ENCODE data around the gene DOCK8.

DOCK8 gene

GRCh38 chr9:487429-487828 lies 272.8 kb downstream of the DOCK8 start:
- Histone ChIP-seq H2AFZ (ENCODE audit: low read depth, low read length) (no peak overlapping the region), H3K9me3 (ENCODE audit: low read length) (peaks cover 9% of the 10 kb centered on the region), H3K27me3 (ENCODE audit: insufficient read depth, low read length) (no peaks in the 10 kb centered on the region), H3K4me1 (ENCODE audit: insufficient read depth, low read length) (peaks cover 6% of the 10 kb centered on the region), H3K4me3 (ENCODE audit: low read length) (no peak overlapping the region), H3K36me3 (ENCODE audit: insufficient read depth, low read length) (no peaks in the 10 kb centered on the region)

GRCh38 chr9:488448-488847 lies 273.8 kb downstream of the DOCK8 start:
- Histone ChIP-seq H3K36me3 (ENCODE audit: insufficient read depth, low read length) (no peaks in the 10 kb centered on the region), H3K4me1 (ENCODE audit: insufficient read depth, low read length) (peaks cover 6% of the 10 kb centered on the region), H3K27me3 (ENCODE audit: insufficient read depth, low read length) (no peaks in the 10 kb centered on the region), H2AFZ (ENCODE audit: low read depth, low read length) (no peak overlapping the region), H3K4me3 (ENCODE audit: low read length) (no peak overlapping the region), H3K9me3 (ENCODE audit: low read length) (peaks cover 9% of the 10 kb centered on the region)

GRCh38 chr9:489198-490197 lies 274.8 kb downstream of the DOCK8 start:
- peaks cover 6% of the 10 kb centered on the region for H3K4me1 ChIP-seq (ENCODE audit: insufficient read depth, low read length)
- no peak overlapping the region for H3K4me3 ChIP-seq (ENCODE audit: low read length)
- H3K27me3 ChIP-seq (ENCODE audit: insufficient read depth, low read length) = no peaks in the 10 kb centered on the region
- H3K9me3 ChIP-seq (ENCODE audit: low read length) = peaks cover 3% of the 10 kb centered on the region
- H2AFZ ChIP-seq (ENCODE audit: low read depth, low read length) = no peak overlapping the region
- H3K36me3 ChIP-seq (ENCODE audit: insufficient read depth, low read length) = no peaks in the 10 kb centered on the region

DNA sequence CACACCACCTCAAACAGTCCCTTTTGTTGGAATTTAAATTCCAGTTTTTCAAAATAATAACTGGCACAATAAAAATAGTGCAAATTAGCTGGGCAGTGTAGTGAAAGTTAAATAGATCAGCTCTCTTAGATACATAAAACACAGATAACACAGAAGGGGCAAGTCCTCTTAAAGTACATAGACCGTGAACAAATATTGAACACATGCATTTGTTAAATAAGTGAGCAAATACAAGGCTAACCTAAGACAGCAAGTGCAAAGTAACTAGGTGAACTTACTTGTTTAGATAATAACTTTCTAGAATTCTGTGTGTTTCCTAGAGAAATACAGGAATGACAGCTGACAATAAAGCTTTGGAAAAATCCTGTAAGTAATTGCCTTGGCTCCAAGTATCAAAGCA lies 280.1 kb downstream of the DOCK8 start:
- peaks cover 15% of the 10 kb centered on the region for H3K4me1 ChIP-seq (ENCODE audit: insufficient read depth, low read length)
- no peaks in the 10 kb centered on the region for H3K36me3 ChIP-seq (ENCODE audit: insufficient read depth, low read length)
- no peaks in the 10 kb centered on the region for H3K27me3 ChIP-seq (ENCODE audit: insufficient read depth, low read length)
- H2AFZ ChIP-seq (ENCODE audit: low read depth, low read length) = no peak overlapping the region
- no peak overlapping the region for H3K4me3 ChIP-seq (ENCODE audit: low read length)
- no peaks in the 10 kb centered on the region for H3K9me3 ChIP-seq (ENCODE audit: low read length)

DNA sequence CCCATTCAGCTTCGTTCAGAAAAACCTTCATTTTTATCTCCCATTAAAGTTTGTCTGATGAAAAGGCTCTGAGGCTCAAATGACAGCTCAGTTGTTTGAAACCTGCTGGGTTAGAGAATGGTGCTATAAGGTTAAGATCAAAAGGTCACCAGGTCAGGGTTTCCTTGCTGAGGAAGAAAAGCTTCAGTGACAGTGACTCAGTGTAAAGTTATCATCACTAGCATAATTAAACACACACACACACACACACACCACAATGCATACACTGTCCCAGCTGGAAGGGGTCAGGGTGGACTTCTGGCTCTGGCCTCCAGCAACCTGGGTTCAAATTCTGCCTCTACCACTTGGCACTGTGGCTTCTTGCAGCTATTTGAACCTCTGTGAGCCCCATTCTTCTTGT lies 281.1 kb downstream of the DOCK8 start:
- Histone ChIP-seq H3K4me1 (ENCODE audit: insufficient read depth, low read length) (peaks cover 15% of the 10 kb centered on the region), H3K4me3 (ENCODE audit: low read length) (no peak overlapping the region), H3K27me3 (ENCODE audit: insufficient read depth, low read length) (no peaks in the 10 kb centered on the region), H2AFZ (ENCODE audit: low read depth, low read length) (no peak overlapping the region), H3K36me3 (ENCODE audit: insufficient read depth, low read length) (no peaks in the 10 kb centered on the region), H3K9me3 (ENCODE audit: low read length) (no peaks in the 10 kb centered on the region)

DNA sequence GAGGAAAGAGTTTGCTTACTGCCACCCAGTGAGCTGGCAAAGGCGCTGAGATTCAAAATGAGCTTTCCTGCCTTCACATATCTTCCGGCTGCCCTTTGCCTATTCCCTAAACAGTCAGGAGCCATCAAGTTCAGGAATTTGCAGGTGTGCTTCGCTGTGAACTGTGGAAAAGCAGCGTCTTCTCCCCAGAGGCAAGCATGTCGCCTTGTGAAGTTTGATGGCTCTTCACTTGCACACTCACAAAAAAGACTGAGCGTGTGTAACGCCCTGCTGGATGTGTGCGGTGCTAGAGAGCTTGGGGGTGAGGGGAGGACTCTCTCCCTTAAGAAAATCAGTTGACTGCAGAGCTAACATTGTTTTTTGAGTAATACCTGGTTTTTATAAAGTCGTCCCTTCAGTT lies 288.7 kb downstream of the DOCK8 start:
- Histone ChIP-seq H3K9me3 (ENCODE audit: low read length) (no peaks in the 10 kb centered on the region), H3K4me1 (ENCODE audit: insufficient read depth, low read length) (peaks cover 3% of the 10 kb centered on the region), H3K36me3 (ENCODE audit: insufficient read depth, low read length) (no peaks in the 10 kb centered on the region), H3K27me3 (ENCODE audit: insufficient read depth, low read length) (no peaks in the 10 kb centered on the region), H2AFZ (ENCODE audit: low read depth, low read length) (peak overlapping the region; percentile 96), H3K4me3 (ENCODE audit: low read length) (peak overlapping the region; percentile 77)

GRCh38 chr9:503881-504852 lies 289.5 kb downstream of the DOCK8 start, which contains the start of gene KANK1:
Gene KANK1 (plus strand): TSS chr9:504695.
- H3K4me1 ChIP-seq (ENCODE audit: insufficient read depth, low read length) = peaks cover 3% of the 10 kb centered on the region
- peak within 1 kb of the TSS; percentile 96 for H2AFZ ChIP-seq (ENCODE audit: low read depth, low read length)
- H3K4me3 ChIP-seq (ENCODE audit: low read length) = peak within 1 kb of the TSS; percentile 77
- no peaks in the 10 kb centered on the region for H3K36me3 ChIP-seq (ENCODE audit: insufficient read depth, low read length)
- H3K9me3 ChIP-seq (ENCODE audit: low read length) = no peaks in the 10 kb centered on the region
- no peaks in the 10 kb centered on the region for H3K27me3 ChIP-seq (ENCODE audit: insufficient read depth, low read length)

DNA sequence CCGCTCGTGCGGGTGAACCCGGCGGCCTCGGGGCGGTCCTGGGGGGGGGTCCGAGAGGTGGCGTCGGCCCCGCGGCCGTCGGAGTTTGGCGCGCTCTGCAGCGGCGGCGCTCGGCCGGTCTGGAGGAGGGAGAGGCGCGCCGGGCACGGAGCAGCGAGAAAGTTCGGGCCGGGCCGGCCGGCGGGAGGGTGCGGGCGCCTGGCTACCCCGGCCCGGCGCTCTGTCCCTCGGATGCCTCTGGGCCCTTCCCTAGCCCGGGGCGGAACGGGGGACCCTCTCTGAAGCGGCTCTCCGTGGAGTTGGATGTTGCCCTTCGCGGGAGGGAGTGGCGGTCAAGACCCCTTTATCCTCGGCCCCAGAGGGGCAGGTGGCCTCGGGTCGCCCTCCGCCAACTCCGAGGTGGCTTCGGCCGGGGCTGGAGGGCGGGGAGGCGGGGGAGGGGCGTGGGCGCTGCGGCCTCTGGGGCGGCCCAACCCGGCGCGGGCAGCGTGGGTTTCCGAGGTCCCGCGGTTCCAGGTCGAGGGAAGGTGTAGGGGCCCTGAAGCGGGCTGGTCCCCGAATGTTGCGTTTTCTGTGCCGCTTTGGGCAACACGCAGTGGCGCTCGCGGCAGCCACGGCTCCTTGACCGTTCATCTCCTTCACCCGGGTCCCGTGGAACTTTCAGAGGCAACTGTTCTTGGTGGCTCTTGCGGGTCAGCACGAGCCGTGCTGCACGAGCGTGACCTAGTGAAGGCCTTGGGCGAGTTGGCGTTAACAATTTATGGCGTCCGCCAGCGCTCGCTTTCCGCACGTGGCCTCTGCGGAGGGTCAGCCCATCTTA lies 290.5 kb downstream of the DOCK8 start:
- Histone ChIP-seq H3K4me3 (ENCODE audit: low read length) (peak overlapping the region; percentile 77), H3K27me3 (ENCODE audit: insufficient read depth, low read length) (no peaks in the 10 kb centered on the region), H2AFZ (ENCODE audit: low read depth, low read length) (peak overlapping the region; percentile 96), H3K4me1 (ENCODE audit: insufficient read depth, low read length) (peaks cover 3% of the 10 kb centered on the region), H3K36me3 (ENCODE audit: insufficient read depth, low read length) (no peaks in the 10 kb centered on the region), H3K9me3 (ENCODE audit: low read length) (no peaks in the 10 kb centered on the region)

GRCh38 chr9:505741-506059 lies 291.0 kb downstream of the DOCK8 start:
- no peaks in the 10 kb centered on the region for H3K9me3 ChIP-seq (ENCODE audit: low read length)
- no peaks in the 10 kb centered on the region for H3K36me3 ChIP-seq (ENCODE audit: insufficient read depth, low read length)
- H3K4me3 ChIP-seq (ENCODE audit: low read length) = peak overlapping the region; percentile 77
- H3K27me3 ChIP-seq (ENCODE audit: insufficient read depth, low read length) = no peaks in the 10 kb centered on the region
- H3K4me1 ChIP-seq (ENCODE audit: insufficient read depth, low read length) = peaks cover 3% of the 10 kb centered on the region
- peak overlapping the region; percentile 96 for H2AFZ ChIP-seq (ENCODE audit: low read depth, low read length)

- Histone ChIP-seq H3K27me3 (ENCODE audit: insufficient read depth, low read length) (no peaks in the 10 kb centered on the region), H3K36me3 (ENCODE audit: insufficient read depth, low read length) (no peaks in the 10 kb centered on the region), H2AFZ (ENCODE audit: low read depth, low read length) (no peak overlapping the region), H3K9me3 (ENCODE audit: low read length) (no peaks in the 10 kb centered on the region), H3K4me3 (ENCODE audit: low read length) (no peak overlapping the region), H3K4me1 (ENCODE audit: insufficient read depth, low read length) (peaks cover 3% of the 10 kb centered on the region)
These were observed 291.6 kb downstream of the DOCK8 start for GRCh38 chr9:506281-506680.

- Histone ChIP-seq H3K4me1 (ENCODE audit: insufficient read depth, low read length) (no peaks in the 10 kb centered on the region), H3K27me3 (ENCODE audit: insufficient read depth, low read length) (no peaks in the 10 kb centered on the region), H2AFZ (ENCODE audit: low read depth, low read length) (no peak overlapping the region), H3K36me3 (ENCODE audit: insufficient read depth, low read length) (no peaks in the 10 kb centered on the region), H3K4me3 (ENCODE audit: low read length) (no peak overlapping the region), H3K9me3 (ENCODE audit: low read length) (no peaks in the 10 kb centered on the region)
These were observed 297.2 kb downstream of the DOCK8 start for GRCh38 chr9:511861-512260.

DNA sequence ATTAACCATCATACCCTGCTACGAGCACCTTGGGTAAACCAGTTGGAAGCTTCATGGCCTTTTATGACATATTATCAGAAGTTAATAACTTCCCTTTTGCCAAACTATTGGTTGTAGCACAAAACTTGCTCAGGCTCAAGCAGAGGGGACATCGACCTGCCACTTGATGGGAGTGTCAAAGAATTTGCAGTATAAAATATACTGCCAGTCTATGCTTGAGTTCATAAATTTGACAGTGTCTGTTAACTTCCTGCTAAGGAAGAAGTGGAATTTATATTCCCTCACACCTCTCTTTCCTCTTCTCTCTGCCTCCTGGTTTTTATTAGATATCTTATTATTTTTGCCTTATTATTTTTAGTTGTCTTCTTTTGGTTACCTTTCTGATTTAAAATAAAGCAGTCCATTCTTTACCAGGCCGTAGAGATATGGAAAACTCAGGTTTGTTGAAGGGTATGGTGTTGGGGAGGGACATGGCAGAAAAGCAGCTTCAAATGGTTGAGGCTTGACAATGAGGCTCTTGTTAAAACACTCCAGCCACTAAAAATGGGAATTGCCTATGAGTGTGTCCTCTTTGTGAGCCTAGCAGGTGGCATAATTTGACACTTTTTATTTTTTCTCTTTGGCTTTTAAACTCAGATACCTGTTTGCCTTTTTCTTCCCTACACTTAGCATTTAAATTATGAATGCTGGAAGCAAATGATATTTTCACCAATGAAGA lies 298.0 kb downstream of the DOCK8 start:
- H3K36me3 ChIP-seq (ENCODE audit: insufficient read depth, low read length) = no peaks in the 10 kb centered on the region
- H3K4me1 ChIP-seq (ENCODE audit: insufficient read depth, low read length) = no peaks in the 10 kb centered on the region

More for the DNA sequence above, 298.0 kb downstream of the DOCK8 start:
- Histone ChIP-seq H2AFZ (ENCODE audit: low read depth, low read length) (no peak overlapping the region), H3K4me3 (ENCODE audit: low read length) (no peak overlapping the region), H3K9me3 (ENCODE audit: low read length) (no peaks in the 10 kb centered on the region), H3K27me3 (ENCODE audit: insufficient read depth, low read length) (no peaks in the 10 kb centered on the region)

All from neuron (in vitro differentiated cells).